Transverse colon (tissue), 4 donors: ENCODE measurements around the gene KANSL3. TPM values are rescaled to one million over a fixed set of nuclear protein-coding genes. Genes with fewer than 3 reads are reported as not detected.

Experiments
- DNase-seq: peaks from one replicate; pipeline ENCODE4 v3.0.0-alpha.2; 2019
- H3K27ac ChIP-seq, 4 donors: fragments of 200-600 bp; sonication (generic); 2 replicates each; pipeline ENCODE4 v1.5.1; 2016 to 2018; ENCODE audit warnings: inconsistent platforms in 4 of 4
- H3K27me3 ChIP-seq: fragments of 200-600 bp; sonication (generic); 2 replicates; pipeline ENCODE4 v1.5.1; 2017; ENCODE audit warnings: inconsistent platforms
- H3K36me3 ChIP-seq, 4 donors: fragments of 200-600 bp; sonication (generic); 2 replicates each; pipeline ENCODE4 v1.5.1; 2017 to 2019; ENCODE audit warnings: inconsistent platforms in 4 of 4
- H3K4me1 ChIP-seq, 4 donors: fragments of 200-600 bp; sonication (generic); 2 replicates each; pipeline ENCODE4 v1.5.1; 2017 to 2020; ENCODE audit warnings: inconsistent platforms in 4 of 4
- H3K4me3 ChIP-seq, 4 donors: fragments of 200-600 bp; sonication (generic); 1 replicate in 1 of 4; 2 replicates in 3 of 4; pipeline versions ENCODE4 v1.5.1 to v1.6.1; 2017 to 2019; ENCODE audit warnings: inconsistent platforms in 4 of 4
- H3K9me3 ChIP-seq, 2 donors: fragments of 200-600 bp; sonication (generic); 2 replicates each; pipeline ENCODE4 v1.5.1; 2017 to 2019; ENCODE audit warnings: inconsistent platforms in 2 of 2
- EP300 ChIP-seq: sonication (generic); formaldehyde crosslinking; IDR thresholded peaks from one replicate; pipeline ENCODE4 v1.6.1; 2017; ENCODE audit warnings: antibody characterized with exemption, low read depth
- POLR2A ChIP-seq: fragments of 450-650 bp; IDR thresholded peaks from one replicate; pipeline ENCODE4 v1.6.1; 2016; ENCODE audit warnings: antibody characterized with exemption, mild to moderate bottlenecking, moderate library complexity
- POLR2AphosphoS5 ChIP-seq, 3 donors: sonication (generic); formaldehyde crosslinking; IDR thresholded peaks; one replicate each; pipeline ENCODE4 v1.6.1; 2016; ENCODE audit warnings: antibody characterized with exemption in 3 of 3
- WGBS, 2 donors: methylation state at CpG; one replicate each; pipeline ENCODE4 v1.1.5; 2018; ENCODE audit warnings: low coverage in 1 of 2; 5-methylcytosine and 5-hydroxymethylcytosine counted together
- in situ Hi-C, 4 donors: fragments of 200-750 bp; cut with MboI; loops; one replicate each; pipeline versions ENCODE4 v1.15.0 to v1.15.1; 2017; ENCODE audit warnings: low sequenced_read_pairs in 3 of 4, low pct_ligation_motif_present in 1 of 4, low pct_unique_long_range_greater_than_20kb in 1 of 4
- intact Hi-C: fragments of 100-400 bp; cut with DNase I; formaldehyde crosslinking; loops from one replicate; pipeline ENCODE4 v1.15.1; 2023; ENCODE audit warnings: low total_unique reads
- total RNA-seq, 4 donors: library from RNA; depleted of rRNA; stranded (reverse); fragments of >200 nt; gene quantifications; one replicate each; pipeline ENCODE4 v1.1.0, GENCODE V29; 2016
- TF ChIP-seq, protein P1 (sequence below), 5 experiments: fragments of 200-600 bp in 3 of 5; fragments of 450-650 bp in 2 of 5; sonication (generic) in 3 of 5; IDR thresholded peaks; 1 replicate in 2 of 5; 2 replicates in 3 of 5; pipeline ENCODE4 v1.5.1; 2016 to 2017; ENCODE audit warnings: antibody characterized with exemption in 5 of 5, inconsistent platforms in 3 of 5, mild to moderate bottlenecking in 2 of 5, moderate library complexity in 1 of 5

The KANSL3 gene
- total RNA-seq, 4 donors from 2014 or later: 45.6 to 59.9 (median 53.4) TPM

DNA sequence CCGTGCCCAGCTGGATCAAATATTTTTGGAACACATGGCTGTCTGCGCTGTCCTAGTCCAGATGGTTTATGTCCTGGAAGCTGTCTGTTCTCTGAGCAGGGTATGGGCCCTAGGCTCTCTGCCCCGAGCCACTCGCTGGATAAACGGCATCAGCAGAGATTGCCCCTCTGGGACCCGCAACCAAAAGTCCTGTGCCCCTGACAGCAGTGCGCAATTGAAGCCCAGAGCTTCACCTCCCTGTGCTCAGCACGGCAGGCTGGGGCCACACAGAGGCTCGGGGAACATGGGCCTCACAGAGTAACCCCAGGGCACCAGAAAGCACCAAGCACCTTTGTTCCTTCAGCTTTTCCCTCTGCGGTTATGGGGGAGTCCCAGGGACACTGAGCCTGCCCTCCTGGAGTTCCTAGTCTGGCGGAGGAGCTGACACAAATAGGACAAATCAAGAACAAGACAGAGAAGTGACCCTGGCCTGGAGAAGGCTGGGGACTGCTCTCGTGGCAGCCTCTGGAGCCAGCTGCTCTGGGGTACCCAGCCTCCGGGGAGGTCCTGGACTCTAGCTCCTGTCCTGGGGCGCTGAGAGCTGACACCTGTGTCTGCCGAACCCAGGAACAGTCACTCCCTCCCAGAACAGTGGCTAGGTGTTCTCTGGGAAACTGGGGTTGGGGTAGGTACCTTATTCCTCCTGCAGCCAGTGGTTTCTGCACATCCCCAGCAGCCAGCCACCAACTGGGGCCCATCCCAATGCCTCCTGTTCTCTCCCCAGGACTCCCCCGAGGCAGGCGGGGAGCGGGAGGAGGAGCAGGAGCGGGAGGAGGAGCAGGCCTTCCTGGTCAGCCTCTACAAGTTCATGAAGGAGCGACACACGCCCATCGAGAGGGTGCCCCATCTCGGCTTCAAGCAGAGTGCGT lies 89.3 kb downstream of the KANSL3 start:
- H3K27ac ChIP-seq: no peak overlapping the region
- intact Hi-C loops (no loop called here), in situ Hi-C loops (no loop called here)
- H3K27me3 ChIP-seq: no peaks in the 10 kb centered on the region
- TF ChIP-seq, protein P1, sequence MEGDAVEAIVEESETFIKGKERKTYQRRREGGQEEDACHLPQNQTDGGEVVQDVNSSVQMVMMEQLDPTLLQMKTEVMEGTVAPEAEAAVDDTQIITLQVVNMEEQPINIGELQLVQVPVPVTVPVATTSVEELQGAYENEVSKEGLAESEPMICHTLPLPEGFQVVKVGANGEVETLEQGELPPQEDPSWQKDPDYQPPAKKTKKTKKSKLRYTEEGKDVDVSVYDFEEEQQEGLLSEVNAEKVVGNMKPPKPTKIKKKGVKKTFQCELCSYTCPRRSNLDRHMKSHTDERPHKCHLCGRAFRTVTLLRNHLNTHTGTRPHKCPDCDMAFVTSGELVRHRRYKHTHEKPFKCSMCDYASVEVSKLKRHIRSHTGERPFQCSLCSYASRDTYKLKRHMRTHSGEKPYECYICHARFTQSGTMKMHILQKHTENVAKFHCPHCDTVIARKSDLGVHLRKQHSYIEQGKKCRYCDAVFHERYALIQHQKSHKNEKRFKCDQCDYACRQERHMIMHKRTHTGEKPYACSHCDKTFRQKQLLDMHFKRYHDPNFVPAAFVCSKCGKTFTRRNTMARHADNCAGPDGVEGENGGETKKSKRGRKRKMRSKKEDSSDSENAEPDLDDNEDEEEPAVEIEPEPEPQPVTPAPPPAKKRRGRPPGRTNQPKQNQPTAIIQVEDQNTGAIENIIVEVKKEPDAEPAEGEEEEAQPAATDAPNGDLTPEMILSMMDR (IDR thresholded peaks at IDR 0.05): no peak
- no peak for TF ChIP-seq POLR2A
- TF ChIP-seq POLR2AphosphoS5 (IDR thresholded peaks at IDR 0.05): no peak
- no peak for TF ChIP-seq EP300
- 90% methylated on average over 24 of the region's 24 CpGs; no CpG with 5 or more reads in 1 of the 2 donors for WGBS, 2 donors
- H3K9me3 ChIP-seq: no peaks in the 10 kb centered on the region
- H3K4me1 ChIP-seq: peaks cover 0 to under 1% (median 0%) of the 10 kb centered on the region in 4 donors
- peaks cover 0 to 10% (median 0%) of the 10 kb centered on the region in 4 donors for H3K36me3 ChIP-seq
- no peak for DNase-seq
- H3K4me3 ChIP-seq: no peak overlapping the region

DNA sequence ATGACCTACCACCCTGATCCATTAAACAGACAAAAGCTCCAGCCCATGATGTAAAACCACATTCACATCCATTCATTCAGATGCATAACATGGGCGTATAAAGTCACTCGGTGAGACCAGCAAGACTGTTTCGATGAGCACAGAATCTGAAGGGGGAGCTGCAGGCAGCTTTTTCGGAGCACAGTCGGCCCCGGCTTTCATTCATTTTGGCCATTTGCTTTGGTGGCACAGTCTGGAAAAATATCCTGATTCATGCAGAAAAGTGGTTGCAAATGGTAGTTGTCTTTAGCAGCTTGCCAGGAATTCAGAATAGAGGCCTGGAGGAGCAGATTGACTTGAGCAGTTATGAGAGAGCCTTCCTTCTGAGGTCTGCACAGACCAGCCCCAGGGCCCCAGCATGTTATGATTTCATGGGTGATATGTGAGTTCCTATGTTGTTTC lies 90.4 kb downstream of the KANSL3 start:
- H3K9me3 ChIP-seq: no peaks in the 10 kb centered on the region
- peak; percentile 3 for DNase-seq
- no peak overlapping the region for H3K4me3 ChIP-seq
- in situ Hi-C loops (no loop called here), intact Hi-C loops (no loop called here)
- peaks cover 0 to 4% (median 0%) of the 10 kb centered on the region in 4 donors for H3K4me1 ChIP-seq
- WGBS, 2 donors: 82% methylated on average over 6 of the region's 6 CpGs; no CpG with 5 or more reads in 1 of the 2 donors
- no peaks in the 10 kb centered on the region for H3K27me3 ChIP-seq
- TF ChIP-seq EP300: no peak
- TF ChIP-seq, protein P1 (IDR thresholded peaks at IDR 0.05): no peak
- no peak for TF ChIP-seq POLR2AphosphoS5 (IDR thresholded peaks at IDR 0.05)
- no peak for TF ChIP-seq POLR2A
- H3K27ac ChIP-seq: no peak overlapping the region
- H3K36me3 ChIP-seq: peaks cover 0 to 10% (median 0%) of the 10 kb centered on the region in 4 donors

DNA sequence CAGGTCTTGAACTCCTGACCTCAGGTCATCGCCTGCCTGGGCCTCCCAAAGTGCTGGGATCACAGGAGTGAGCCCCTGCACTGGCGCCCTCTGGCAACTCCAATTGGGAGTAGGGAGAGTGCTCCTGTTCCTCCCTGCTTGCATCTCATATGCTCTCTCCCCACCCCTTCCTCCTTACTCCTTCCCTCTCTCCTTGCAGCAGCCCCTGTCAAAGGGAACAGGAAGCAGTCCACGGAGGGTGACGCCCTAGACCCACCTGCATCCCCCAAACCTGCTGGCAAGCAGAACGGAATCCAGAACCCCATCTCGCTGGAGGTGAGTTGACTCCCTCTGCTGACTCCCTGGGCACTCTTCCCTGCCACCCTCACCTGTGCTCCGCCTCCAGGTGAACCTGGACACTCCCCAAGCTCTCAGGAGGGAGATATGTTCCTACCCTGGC lies 90.9 kb downstream of the KANSL3 start:
- 92 to 94% methylated on average over 2 to 7 of the region's 7 CpGs for WGBS, 2 donors
- intact Hi-C loops: no loop called here
- TF ChIP-seq POLR2AphosphoS5 (IDR thresholded peaks at IDR 0.05): no peak
- TF ChIP-seq POLR2A: no peak
- no peak for TF ChIP-seq EP300
- TF ChIP-seq, protein P1 (IDR thresholded peaks at IDR 0.05): no peak
- peaks cover 0 to 10% (median 0%) of the 10 kb centered on the region in 4 donors for H3K36me3 ChIP-seq
- H3K27ac ChIP-seq: no peak overlapping the region
- H3K9me3 ChIP-seq: no peaks in the 10 kb centered on the region
- in situ Hi-C loops: no loop called here
- no peak overlapping the region for H3K4me3 ChIP-seq
- DNase-seq: no peak
- no peaks in the 10 kb centered on the region for H3K27me3 ChIP-seq
- peaks cover 0 to 4% (median 0%) of the 10 kb centered on the region in 4 donors for H3K4me1 ChIP-seq

DNA sequence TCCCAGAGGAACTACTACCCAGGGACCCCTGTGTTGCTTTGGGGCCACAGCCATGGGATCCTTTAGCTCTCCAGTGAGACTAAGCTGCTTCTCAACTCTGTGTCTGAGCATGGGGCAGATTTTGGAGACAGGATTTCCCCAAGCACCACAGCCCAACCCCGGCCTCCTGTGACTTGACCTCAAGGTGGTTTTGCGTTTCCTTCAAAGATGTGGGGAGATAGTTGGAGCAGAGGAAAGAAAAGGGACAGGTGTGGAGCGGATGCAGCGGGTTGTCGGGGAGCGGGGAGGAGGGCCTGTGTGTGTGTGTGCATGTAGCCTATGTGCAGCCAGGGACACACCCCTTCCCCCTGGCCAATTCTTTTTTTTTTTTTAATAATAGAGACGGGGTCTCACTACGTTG lies 91.3 kb downstream of the KANSL3 start:
- in situ Hi-C loops: no loop called here
- peaks cover 0 to 10% (median 0%) of the 10 kb centered on the region in 4 donors for H3K36me3 ChIP-seq
- DNase-seq: no peak
- no peak overlapping the region for H3K4me3 ChIP-seq
- TF ChIP-seq POLR2A (no peak), EP300 (no peak), POLR2AphosphoS5 (IDR thresholded peaks at IDR 0.05) (no peak)
- TF ChIP-seq, protein P1 (IDR thresholded peaks at IDR 0.05): no peak
- intact Hi-C loops: no loop called here
- no peak overlapping the region for H3K27ac ChIP-seq
- no peaks in the 10 kb centered on the region for H3K27me3 ChIP-seq
- WGBS, 2 donors: 79 to 87% methylated on average over 7 to 8 of the region's 8 CpGs
- peaks cover 0 to 4% (median 1%) of the 10 kb centered on the region in 4 donors for H3K4me1 ChIP-seq
- H3K9me3 ChIP-seq: no peaks in the 10 kb centered on the region
